Vagina (tissue), 2 donors: ENCODE results near the gene RNF217. TPM values are rescaled to one million over a fixed set of nuclear protein-coding genes. Genes with fewer than 3 reads are reported as not detected.

Experiments used
- DNase-seq, 2 donors: peaks; one replicate each; pipeline ENCODE4 v3.0.0-alpha.2; 2017; ENCODE audit errors: extremely low spot score in 2 of 2
- H3K27ac ChIP-seq: fragments of 200-600 bp; sonication (generic); one replicate; pipeline ENCODE4 v1.5.1; 2019
- H3K27me3 ChIP-seq: fragments of 200-600 bp; sonication (generic); one replicate; pipeline ENCODE4 v1.5.1; 2019
- H3K36me3 ChIP-seq, 2 donors: fragments of 200-600 bp; sonication (generic); one replicate each; pipeline ENCODE4 v1.5.1; 2017 to 2019
- H3K4me1 ChIP-seq: fragments of 200-600 bp; sonication (generic); one replicate; pipeline ENCODE4 v1.5.1; 2019
- H3K4me3 ChIP-seq, 2 donors: fragments of 200-600 bp; sonication (generic); 1 replicate in 1 of 2; 2 replicates in 1 of 2; pipeline ENCODE4 v1.5.1; 2016 to 2019
- H3K9me3 ChIP-seq: fragments of 200-600 bp; sonication (generic); one replicate; pipeline ENCODE4 v1.5.1; 2019
- CTCF ChIP-seq, 3 experiments: fragments of 450-650 bp in 2 of 3; fragments of 200-600 bp in 1 of 3; sonication (generic) in 1 of 3; IDR thresholded peaks; one replicate each; pipeline ENCODE4 v1.5.1; 2017 to 2019; ENCODE audit warnings: antibody characterized with exemption in 3 of 3, mild to moderate bottlenecking in 2 of 3, moderate library complexity in 2 of 3
- POLR2A ChIP-seq, 2 donors: fragments of 450-650 bp; IDR thresholded peaks; one replicate each; pipeline ENCODE4 v1.6.1; 2017; ENCODE audit warnings: antibody characterized with exemption in 2 of 2, mild to moderate bottlenecking in 2 of 2, moderate library complexity in 2 of 2
- POLR2AphosphoS5 ChIP-seq, 2 donors: sonication (generic); formaldehyde crosslinking; IDR thresholded peaks; one replicate each; pipeline ENCODE4 v1.9.0; 2017; ENCODE audit warnings: antibody characterized with exemption in 2 of 2, mild to moderate bottlenecking in 2 of 2, low read depth in 1 of 2; ENCODE audit not compliant: insufficient read depth in 1 of 2
- intact Hi-C: fragments of 100-400 bp; cut with DNase I; formaldehyde crosslinking; loops from one replicate; pipeline ENCODE4 v1.15.1; 2023
- total RNA-seq: library from RNA; depleted of rRNA; stranded (reverse); fragments of >200 nt; gene quantifications from one replicate; pipeline ENCODE4 v1.2.3, GENCODE V29; 2016

RNF217 gene
- total RNA-seq, 1 donor from 2014 or later, result 26.0 TPM

DNA sequence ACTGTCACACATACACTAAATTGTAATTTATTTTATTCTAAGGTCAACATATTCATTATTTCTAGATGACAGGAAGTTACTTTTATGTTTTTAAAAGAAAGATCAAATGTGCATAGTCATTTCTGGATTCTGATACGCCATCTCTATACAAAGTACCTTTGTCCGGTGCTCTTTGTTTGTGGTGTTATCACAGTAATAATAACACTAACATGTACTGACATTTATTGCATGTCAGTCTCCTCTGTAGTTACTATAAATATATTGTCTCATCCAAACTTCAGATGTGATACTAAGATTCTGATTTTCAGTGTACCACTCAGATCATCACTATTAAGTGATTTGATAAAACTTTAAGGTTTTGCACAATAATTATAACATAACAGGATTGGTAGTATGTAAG is 101.1 kb downstream of the RNF217 start:
- H3K36me3 ChIP-seq, result no peaks in the 10 kb centered on the region
- H3K4me1 ChIP-seq, result no peaks in the 10 kb centered on the region
- DNase-seq, result no peak
- H3K27me3 ChIP-seq, result no peaks in the 10 kb centered on the region
- no peak overlapping the region for H3K4me3 ChIP-seq
- intact Hi-C loops, result no loop called here
- H3K27ac ChIP-seq, result no peak overlapping the region
- H3K9me3 ChIP-seq, result no peaks in the 10 kb centered on the region
- no peak for TF ChIP-seq POLR2AphosphoS5 (IDR thresholded peaks at IDR 0.05; ENCODE audit: insufficient read depth in 1 of 2, low read depth in 1 of 2)
- no peak for TF ChIP-seq POLR2A (IDR thresholded peaks at IDR 0.05)
- no peak for TF ChIP-seq CTCF (IDR thresholded peaks at IDR 0.05)

DNA sequence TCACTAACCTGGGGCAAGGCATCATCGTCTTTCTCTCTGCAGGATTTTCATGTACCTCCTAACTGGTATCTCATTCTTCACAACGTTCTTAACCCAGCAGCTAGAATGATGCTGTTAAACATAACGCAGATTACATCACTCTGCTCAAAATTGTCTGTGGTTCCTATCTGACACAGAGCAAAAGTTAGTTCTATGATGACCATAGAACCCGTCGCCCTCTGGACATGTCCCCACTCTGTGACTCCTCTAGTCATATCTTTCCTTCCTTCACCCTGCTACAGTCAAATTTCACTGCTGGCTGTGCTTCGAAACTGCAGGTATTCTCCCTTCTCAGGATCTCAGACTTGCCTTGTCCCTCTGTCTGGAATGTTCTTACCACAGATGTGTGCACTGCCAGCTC is 103.9 kb downstream of the RNF217 start:
- intact Hi-C loops, result no loop called here
- Histone ChIP-seq H3K36me3 (no peaks in the 10 kb centered on the region), H3K4me3 (no peak overlapping the region), H3K27ac (no peak overlapping the region), H3K27me3 (no peaks in the 10 kb centered on the region), H3K9me3 (no peaks in the 10 kb centered on the region), H3K4me1 (no peaks in the 10 kb centered on the region)
- no peak for DNase-seq
- TF ChIP-seq POLR2A (IDR thresholded peaks at IDR 0.05) (no peak), POLR2AphosphoS5 (IDR thresholded peaks at IDR 0.05; ENCODE audit: insufficient read depth in 1 of 2, low read depth in 1 of 2) (no peak), CTCF (IDR thresholded peaks at IDR 0.05) (no peak)

GRCh38 chr6:125066964-125067363 is 104.7 kb downstream of the RNF217 start:
- Histone ChIP-seq H3K27ac (no peak overlapping the region), H3K27me3 (no peaks in the 10 kb centered on the region), H3K4me3 (no peak overlapping the region), H3K9me3 (no peaks in the 10 kb centered on the region), H3K4me1 (no peaks in the 10 kb centered on the region), H3K36me3 (no peaks in the 10 kb centered on the region)
- intact Hi-C loops, result no loop called here
- no peak for TF ChIP-seq POLR2A (IDR thresholded peaks at IDR 0.05)
- TF ChIP-seq CTCF (IDR thresholded peaks at IDR 0.05), result no peak
- TF ChIP-seq POLR2AphosphoS5 (IDR thresholded peaks at IDR 0.05; ENCODE audit: insufficient read depth in 1 of 2, low read depth in 1 of 2), result no peak
- no peak for DNase-seq

DNA sequence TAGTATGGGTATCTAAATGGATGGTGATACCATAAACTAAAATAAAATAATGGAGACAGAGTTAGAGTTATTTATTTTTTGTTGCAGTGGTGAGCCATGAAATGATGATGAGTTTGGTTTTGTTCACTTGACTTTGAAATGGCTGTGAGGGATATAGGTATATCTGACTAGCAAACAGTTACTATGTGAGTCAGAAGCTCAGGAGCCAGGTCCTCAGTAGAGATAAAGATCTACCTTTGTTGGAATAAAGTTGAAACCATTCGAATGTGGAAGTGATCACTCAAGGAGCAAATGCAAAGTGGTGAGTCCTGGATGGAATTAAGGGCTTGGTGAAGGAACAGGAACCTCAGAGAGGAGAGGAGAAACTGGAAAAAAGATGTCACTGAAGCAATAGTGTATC is 105.3 kb downstream of the RNF217 start:
- Histone ChIP-seq H3K27ac (no peak overlapping the region), H3K4me3 (no peak overlapping the region), H3K9me3 (no peaks in the 10 kb centered on the region), H3K36me3 (no peaks in the 10 kb centered on the region), H3K27me3 (no peaks in the 10 kb centered on the region), H3K4me1 (no peaks in the 10 kb centered on the region)
- TF ChIP-seq CTCF (IDR thresholded peaks at IDR 0.05), result no peak
- DNase-seq, result no peak
- intact Hi-C loops, result no loop called here

DNA sequence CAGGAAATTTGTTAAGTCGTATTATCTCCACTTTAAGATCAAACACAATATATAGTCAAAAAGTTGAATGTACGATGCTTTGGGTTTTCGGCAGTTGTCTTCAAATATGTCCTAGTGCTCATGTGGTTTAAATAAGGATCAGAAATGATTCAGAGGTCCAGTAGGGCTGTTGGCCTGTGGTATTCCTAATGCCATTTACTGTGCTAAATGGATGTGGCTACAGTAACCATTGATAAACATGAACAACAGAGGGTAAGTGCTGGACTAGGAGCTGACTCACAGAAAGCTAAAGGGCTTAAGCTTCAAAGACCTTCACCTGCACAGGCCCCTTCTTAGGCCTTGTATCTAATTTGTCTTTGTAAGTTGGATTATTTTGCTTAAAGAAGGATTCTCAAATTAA is 110.8 kb downstream of the RNF217 start:
- Histone ChIP-seq H3K27ac (no peak overlapping the region), H3K36me3 (peaks cover 0 to 17% of the 10 kb centered on the region in 2 donors), H3K4me1 (no peaks in the 10 kb centered on the region), H3K4me3 (no peak overlapping the region), H3K9me3 (no peaks in the 10 kb centered on the region), H3K27me3 (no peaks in the 10 kb centered on the region)
- intact Hi-C loops, result no loop called here
- no peak for TF ChIP-seq CTCF (IDR thresholded peaks at IDR 0.05)
- no peak for TF ChIP-seq POLR2A (IDR thresholded peaks at IDR 0.05)
- no peak for TF ChIP-seq POLR2AphosphoS5 (IDR thresholded peaks at IDR 0.05; ENCODE audit: insufficient read depth in 1 of 2, low read depth in 1 of 2)
- DNase-seq, result no peak
